H9 (cell line): ENCODE results near the gene SRGN. TPM values are rescaled to one million over a fixed set of nuclear protein-coding genes. Genes with fewer than 3 reads are reported as not detected.

Source experiments
- DNase-seq: peaks from one replicate; pipeline ENCODE4 v3.0.0-alpha.2; 2017
- H2AFZ ChIP-seq: one replicate; pipeline ENCODE4 v1.6.1; 2013; ENCODE audit warnings: mild to moderate bottlenecking, low read length, control low read depth, moderate library complexity
- H2AK5ac ChIP-seq: 2 replicates; pipeline ENCODE4 v1.6.1; 2013; ENCODE audit warnings: low read length, control low read depth, mixed read lengths; ENCODE audit not compliant: insufficient read length
- H2BK120ac ChIP-seq: one replicate; pipeline ENCODE4 v1.6.1; 2013; ENCODE audit warnings: low read depth, mild to moderate bottlenecking, low read length, control low read depth, inconsistent platforms; ENCODE audit not compliant: poor library complexity, severe bottlenecking
- H2BK12ac ChIP-seq: 2 replicates; pipeline ENCODE4 v1.6.1; 2013; ENCODE audit warnings: low read length, control low read depth, mixed read lengths, low read depth; ENCODE audit not compliant: insufficient read length
- H2BK15ac ChIP-seq: 2 replicates; pipeline ENCODE4 v1.6.1; 2013; ENCODE audit warnings: low read depth, low read length, control low read depth
- H2BK20ac ChIP-seq: one replicate; pipeline ENCODE4 v1.6.1; 2013; ENCODE audit warnings: low read depth, mild to moderate bottlenecking, low read length, control low read depth, inconsistent platforms; ENCODE audit not compliant: poor library complexity, severe bottlenecking
- H2BK5ac ChIP-seq: 2 replicates; pipeline ENCODE4 v1.6.1; 2013; ENCODE audit warnings: low read length, control low read depth, mixed read lengths; ENCODE audit not compliant: insufficient read length
- H3K14ac ChIP-seq: 2 replicates; pipeline ENCODE4 v1.6.1; 2013; ENCODE audit warnings: low read length, control low read depth; ENCODE audit not compliant: insufficient read depth
- H3K18ac ChIP-seq: 2 replicates; pipeline ENCODE4 v1.6.1; 2013; ENCODE audit warnings: low read depth, mild to moderate bottlenecking, mixed read lengths, low read length, control low read depth; ENCODE audit not compliant: insufficient read length
- H3K23ac ChIP-seq: 2 replicates; pipeline ENCODE4 v1.6.1; 2013; ENCODE audit warnings: low read length, control low read depth, mixed read lengths, low read depth; ENCODE audit not compliant: insufficient read length
- H3K23me2 ChIP-seq: 2 replicates; pipeline ENCODE4 v1.6.1; 2013; ENCODE audit warnings: low read depth, mild to moderate bottlenecking, mixed read lengths, low read length, control low read depth; ENCODE audit not compliant: insufficient read length, poor library complexity, severe bottlenecking
- H3K27ac ChIP-seq: 2 replicates; pipeline ENCODE4 v1.5.1; 2013; ENCODE audit warnings: low read length, control low read depth, mixed read lengths, low read depth; ENCODE audit not compliant: insufficient read length
- H3K27me3 ChIP-seq: 2 replicates; pipeline ENCODE4 v1.6.1; 2013; ENCODE audit warnings: low read length, control low read depth, inconsistent platforms; ENCODE audit not compliant: insufficient read depth
- H3K4ac ChIP-seq: 2 replicates; pipeline ENCODE4 v1.6.1; 2013; ENCODE audit warnings: low read depth, mild to moderate bottlenecking, control low read depth, inconsistent platforms, low read length, moderate library complexity
- H3K4me1 ChIP-seq: 2 replicates; pipeline ENCODE4 v1.6.1; 2013; ENCODE audit warnings: low read length, control low read depth, inconsistent platforms; ENCODE audit not compliant: insufficient read depth
- H3K4me2 ChIP-seq: 2 replicates; pipeline ENCODE4 v1.6.1; 2013; ENCODE audit warnings: low read length, control low read depth, mixed read lengths; ENCODE audit not compliant: insufficient read length, insufficient read depth
- H3K56ac ChIP-seq: 2 replicates; pipeline ENCODE4 v1.6.1; 2013; ENCODE audit warnings: low read depth, mild to moderate bottlenecking, mixed read lengths, low read length, control low read depth; ENCODE audit not compliant: insufficient read length
- H3K79me1 ChIP-seq: 2 replicates; pipeline ENCODE4 v1.6.1; 2013; ENCODE audit warnings: low read depth, mild to moderate bottlenecking, moderate library complexity, low read length, control low read depth, inconsistent platforms; ENCODE audit not compliant: insufficient read depth, poor library complexity, severe bottlenecking
- H3K79me2 ChIP-seq: 2 replicates; pipeline ENCODE4 v1.6.1; 2013; ENCODE audit warnings: low read length, control low read depth, inconsistent platforms; ENCODE audit not compliant: insufficient read depth
- H3K9ac ChIP-seq: 2 replicates; pipeline ENCODE4 v1.6.1; 2013; ENCODE audit warnings: low read length, control low read depth, mixed read lengths; ENCODE audit not compliant: insufficient read length; ENCODE audit errors: extremely low read depth
- H3K9me3 ChIP-seq: one replicate; pipeline ENCODE4 v1.6.1; 2013; ENCODE audit warnings: low read depth, low read length, inconsistent platforms; ENCODE audit not compliant: control insufficient read depth
- H3T11ph ChIP-seq: one replicate; pipeline ENCODE4 v1.6.1; 2013; ENCODE audit warnings: mild to moderate bottlenecking, low read length, control low read depth, inconsistent platforms
- H4K20me1 ChIP-seq: one replicate; pipeline ENCODE4 v1.6.1; 2013; ENCODE audit not compliant: control insufficient read depth, insufficient read length, insufficient read depth
- H4K5ac ChIP-seq: 2 replicates; pipeline ENCODE4 v1.6.1; 2013; ENCODE audit warnings: low read depth, mild to moderate bottlenecking, mixed read lengths, low read length, control low read depth; ENCODE audit not compliant: insufficient read length
- H4K8ac ChIP-seq: replicated peaks from 2 replicates; pipeline ENCODE4 v1.6.1; 2013; ENCODE audit warnings: low read length, control low read depth, mixed read lengths, low read depth; ENCODE audit not compliant: insufficient read length
- H4K91ac ChIP-seq: 2 replicates; pipeline ENCODE4 v1.6.1; 2013; ENCODE audit warnings: low read depth, mild to moderate bottlenecking, moderate library complexity, mixed read lengths, low read length, control low read depth; ENCODE audit not compliant: insufficient read length
- H3K27ac Mint-ChIP-seq, 3 experiments: 2 replicates in 2 of 3; 3 replicates in 1 of 3; pipeline ENCODE4 v1.8.0; 2020 to 2021; ENCODE audit warnings: mixed read lengths in 3 of 3, mild to moderate bottlenecking in 1 of 3, moderate library complexity in 1 of 3
- H3K27me3 Mint-ChIP-seq: 2 replicates; pipeline ENCODE4 v1.8.0; 2021; ENCODE audit warnings: low read depth, mild to moderate bottlenecking, moderate library complexity, mixed read lengths
- H3K36me3 Mint-ChIP-seq, 3 experiments: 2 replicates in 2 of 3; 3 replicates in 1 of 3; pipeline ENCODE4 v1.8.0; 2020 to 2021; ENCODE audit warnings: low read depth in 3 of 3, mixed read lengths in 3 of 3; ENCODE audit not compliant: insufficient read depth in 1 of 3
- H3K4me1 Mint-ChIP-seq, 2 experiments: 2 replicates each; pipeline ENCODE4 v1.8.0; 2020; ENCODE audit warnings: mixed read lengths in 2 of 2
- H3K4me3 Mint-ChIP-seq, 2 experiments: 2 replicates in 1 of 2; 3 replicates in 1 of 2; pipeline ENCODE4 v1.8.0; 2020 to 2021; ENCODE audit warnings: mild to moderate bottlenecking in 2 of 2, mixed read lengths in 2 of 2, moderate library complexity in 1 of 2
- H3K9me3 Mint-ChIP-seq, 2 experiments: 2 replicates in 1 of 2; 3 replicates in 1 of 2; pipeline ENCODE4 v1.8.0; 2020; ENCODE audit warnings: mild to moderate bottlenecking in 2 of 2, mixed read lengths in 2 of 2, moderate library complexity in 1 of 2
- CTCF ChIP-seq: fragments of 200-600 bp; sonication (generic); conservative IDR thresholded peaks from 3 replicates; pipeline ENCODE4 v1.8.0; 2021; ENCODE audit warnings: antibody characterized with exemption, mild to moderate bottlenecking
- WGBS: extraction: QIAGEN DNeasy Blood & Tissue Kit; methylation state at CpG from one replicate; pipeline ENCODE4 v1.1.7; 2013; ENCODE audit warnings: missing lambda C conversion rate, low lambda C conversion rate, mixed read lengths; ENCODE audit not compliant: insufficient read length; ENCODE audit errors: extremely low coverage; 5-methylcytosine and 5-hydroxymethylcytosine counted together
- total RNA-seq: library from RNA; stranded (reverse); gene quantifications from 2 replicates; pipeline ENCODE4 v1.2.1, GENCODE V29; 2021

SRGN gene
- total RNA-seq, 1 experiment from 2014 or later: not detected

- H3K9me3 Mint-ChIP-seq: no peaks in the 10 kb centered on the region
- no peak overlapping the region for H3K23ac ChIP-seq
- no peak overlapping the region for H2BK5ac ChIP-seq
- H2BK12ac ChIP-seq: no peak overlapping the region
- no peaks in the 10 kb centered on the region for H3K9me3 ChIP-seq
- H3K56ac ChIP-seq: no peak overlapping the region
- no peak overlapping the region for H3K27ac ChIP-seq
- no peak overlapping the region for H2BK20ac ChIP-seq
- no peaks in the 10 kb centered on the region for H3K4me1 ChIP-seq
- H3K4me1 Mint-ChIP-seq: peaks cover 6 to 12% of the 10 kb centered on the region in 2 experiments; a peak in 3 of 4 replicates
- no peaks in the 10 kb centered on the region for H4K20me1 ChIP-seq
- peak; percentile 43; the same call in 2 of the 3 replicates for TF ChIP-seq CTCF
- no peak overlapping the region for H4K5ac ChIP-seq
- H3K27me3 ChIP-seq: no peaks in the 10 kb centered on the region
- H3K4me3 Mint-ChIP-seq: no peak overlapping the region
- no peak overlapping the region for H2BK15ac ChIP-seq
- no CpG with 5 or more reads among the region's 6 CpGs for WGBS
- H3K79me2 ChIP-seq: no peaks in the 10 kb centered on the region
- peaks cover 9% of the 10 kb centered on the region for H3K27me3 Mint-ChIP-seq
- H3K4ac ChIP-seq: no peak overlapping the region
- H2AK5ac ChIP-seq: no peak overlapping the region
- no peak overlapping the region for H3K18ac ChIP-seq
- no peak overlapping the region for H4K91ac ChIP-seq
- H2AFZ ChIP-seq: no peak overlapping the region
- H3T11ph ChIP-seq: no peak overlapping the region
- H3K79me1 ChIP-seq: no peaks in the 10 kb centered on the region
- no peak overlapping the region for H3K4me2 ChIP-seq
- H3K23me2 ChIP-seq: no peaks in the 10 kb centered on the region
- no peak overlapping the region for H4K8ac ChIP-seq
- H2BK120ac ChIP-seq: no peak overlapping the region
- no peak overlapping the region for H3K27ac Mint-ChIP-seq
- no peaks in the 10 kb centered on the region for H3K36me3 Mint-ChIP-seq
- no peak for DNase-seq
- H3K14ac ChIP-seq: no peak overlapping the region
- H3K9ac ChIP-seq: no peak overlapping the region
These were observed 23.1 kb upstream of the SRGN start for GRCh38 chr10:69064762-69065328.
